HG03139 (cell line): ENCODE data around the gene GLOD5.
"Not testable (repeated sequence)": the region's sequence is repeated elsewhere in the genome, so short reads cannot be mapped to it uniquely, and the experiment has no call there.

Experiments
- ATAC-seq: cut with Tn5 transposase; IDR thresholded peaks from one replicate; pipeline ENCODE4 v1.9.1; 2021; ENCODE audit not compliant: unreplicated experiment

The GLOD5 gene

DNA sequence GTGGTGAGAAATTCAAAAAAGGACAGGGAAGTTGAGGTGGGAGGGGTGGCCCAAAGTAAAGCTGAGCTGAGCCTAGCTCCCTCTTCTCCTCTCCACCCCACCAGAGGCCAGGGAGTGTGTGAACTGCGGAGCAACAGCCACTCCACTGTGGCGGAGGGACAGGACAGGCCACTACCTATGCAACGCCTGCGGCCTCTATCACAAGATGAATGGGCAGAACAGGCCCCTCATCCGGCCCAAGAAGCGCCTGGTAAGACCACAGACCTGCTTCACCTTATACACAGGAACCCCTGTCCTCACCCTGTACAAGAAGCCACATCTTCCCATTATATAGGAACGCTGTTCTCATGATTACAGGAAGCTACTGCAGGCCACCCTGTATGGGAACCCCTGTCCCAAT is 30.7 kb downstream of the GLOD5 start:
- no peak for ATAC-seq

DNA sequence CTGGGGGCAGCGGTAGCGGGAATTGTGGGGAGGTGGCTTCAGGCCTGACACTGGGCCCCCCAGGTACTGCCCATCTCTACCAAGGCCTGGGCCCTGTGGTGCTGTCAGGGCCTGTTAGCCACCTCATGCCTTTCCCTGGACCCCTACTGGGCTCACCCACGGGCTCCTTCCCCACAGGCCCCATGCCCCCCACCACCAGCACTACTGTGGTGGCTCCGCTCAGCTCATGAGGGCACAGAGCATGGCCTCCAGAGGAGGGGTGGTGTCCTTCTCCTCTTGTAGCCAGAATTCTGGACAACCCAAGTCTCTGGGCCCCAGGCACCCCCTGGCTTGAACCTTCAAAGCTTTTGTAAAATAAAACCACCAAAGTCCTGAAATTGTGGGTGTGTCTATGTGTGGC is 32.4 kb downstream of the GLOD5 start:
- ATAC-seq, result no peak

- ATAC-seq, result no peak
Measured at GRCh38 chrX:48794340-48794910, 32.9 kb downstream of the GLOD5 start.

DNA sequence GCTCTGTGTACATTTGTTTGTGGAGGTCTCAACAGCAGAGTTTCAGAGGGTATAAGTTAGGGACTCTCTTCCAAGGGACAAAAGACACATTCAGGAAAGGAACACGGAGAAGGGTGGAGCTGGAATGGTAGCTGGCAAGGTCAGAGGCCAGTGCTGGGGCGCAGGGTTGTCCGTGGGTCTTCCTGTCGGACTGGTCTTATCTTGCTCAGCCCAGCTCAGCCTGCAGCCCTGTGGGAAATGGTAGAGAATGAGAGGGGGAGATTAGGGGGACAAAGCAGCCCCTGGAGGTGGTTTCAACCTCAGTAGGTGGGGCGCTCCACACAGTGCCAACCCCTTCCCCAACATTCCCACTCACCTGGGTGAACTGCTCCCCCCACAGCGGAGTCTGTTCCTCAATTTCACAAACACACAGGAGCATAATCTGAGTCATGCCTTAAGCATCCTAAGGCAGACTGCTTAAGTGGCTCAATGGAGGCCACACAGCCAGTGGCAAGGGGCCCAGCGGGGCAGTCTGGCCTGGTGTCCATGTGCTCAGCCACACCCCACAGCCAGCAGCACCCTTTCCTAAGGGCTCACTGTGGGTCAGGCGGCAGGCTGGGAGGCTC is 33.5 kb downstream of the GLOD5 start:
- no peak for ATAC-seq

DNA sequence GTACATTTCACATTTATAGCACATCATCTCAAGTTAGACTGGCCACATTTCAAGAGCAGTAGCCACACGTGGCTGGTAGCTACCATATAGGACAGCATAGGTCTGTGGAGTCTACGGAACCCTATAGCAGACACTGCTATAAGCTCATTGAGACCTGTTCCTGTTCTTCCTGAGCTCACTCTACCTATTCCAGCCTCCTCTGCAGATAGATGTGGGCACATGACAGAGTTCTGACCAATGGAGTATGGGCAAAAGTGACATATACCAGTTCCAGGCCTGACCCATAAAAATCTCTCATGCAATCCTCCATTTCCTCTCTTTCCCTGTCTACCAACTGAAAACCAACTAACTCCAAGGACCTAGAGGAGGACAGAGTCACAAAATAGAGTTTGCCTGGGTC is 36.8 kb downstream of the GLOD5 start:
- no peak for ATAC-seq

DNA sequence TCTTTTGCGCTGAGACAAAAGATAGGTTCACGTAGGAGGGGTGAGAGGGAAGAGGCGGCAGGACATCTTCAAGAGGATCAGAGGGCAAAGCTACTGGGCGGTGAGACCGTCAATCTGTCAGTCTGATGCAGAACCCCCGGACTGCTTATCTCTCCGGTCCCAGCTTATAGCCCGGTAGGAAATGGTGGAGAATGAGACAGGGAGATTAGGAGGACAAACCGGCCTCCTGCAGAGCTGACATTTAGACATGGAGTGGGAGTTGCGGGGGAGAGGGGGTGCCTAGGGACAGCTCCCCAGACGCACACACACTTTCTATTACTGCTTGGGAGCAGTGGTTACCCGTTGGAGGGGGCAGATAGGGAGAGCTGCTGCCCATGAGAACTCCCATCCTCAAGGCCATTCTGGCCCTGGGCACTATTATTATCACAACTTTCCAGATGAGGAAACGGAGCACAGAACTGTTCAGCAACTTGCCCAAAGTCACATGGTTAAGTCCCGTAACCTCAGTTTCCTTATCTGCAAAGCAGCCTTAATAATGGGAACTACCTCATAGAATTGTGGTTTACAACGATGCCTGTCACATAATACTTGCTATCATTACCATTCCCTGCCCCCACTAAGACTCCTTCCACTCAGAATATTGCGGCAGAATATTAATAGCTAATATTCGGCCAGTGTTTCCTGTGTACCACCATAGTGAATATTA is 39.2 kb downstream of the GLOD5 start:
- no peak for ATAC-seq

DNA sequence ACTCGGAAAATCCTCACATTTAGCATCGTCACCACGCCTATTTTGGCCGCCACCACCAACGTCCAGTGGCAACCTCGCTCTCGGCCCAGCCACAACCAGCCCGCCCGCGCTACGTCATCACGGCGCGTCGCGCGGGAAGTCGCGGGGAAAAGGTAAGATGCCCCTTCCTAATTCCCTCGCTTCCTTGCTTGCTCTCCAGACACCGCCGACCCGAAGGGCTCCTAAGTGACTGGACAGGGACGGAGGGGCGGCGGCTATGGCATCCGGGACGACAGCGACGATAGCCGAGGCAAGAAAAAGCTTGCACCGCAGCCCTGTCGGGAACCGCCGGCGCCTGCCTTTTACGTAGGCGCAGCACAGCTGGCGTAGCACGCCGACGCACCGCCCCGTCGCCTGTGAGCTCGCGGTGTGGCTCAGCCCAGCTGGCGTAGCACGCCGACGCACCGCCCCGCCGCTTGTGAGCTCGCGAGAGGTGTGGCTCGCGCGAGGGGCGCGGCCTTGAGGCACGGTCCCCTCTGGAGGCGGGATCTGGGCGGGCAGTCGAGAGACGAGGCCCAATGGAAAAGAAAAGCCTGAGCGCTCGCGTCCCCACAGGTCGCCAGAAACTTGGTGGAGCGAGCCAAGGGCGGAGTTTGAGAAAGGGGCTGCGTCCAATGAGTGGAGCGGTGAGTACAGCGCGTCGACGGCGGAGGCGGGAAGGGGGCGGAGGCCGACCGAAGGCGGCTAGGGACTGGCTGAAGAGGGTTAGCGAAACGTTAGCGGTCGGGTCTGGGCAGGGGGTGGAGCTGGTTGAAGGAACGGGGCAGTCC is 39.9 kb downstream of the GLOD5 start, which contains the start of gene HDAC6:
Gene HDAC6, plus strand, starts transcription at position 788 of the 809 bp plus-strand sequence. CDS start 626 bp downstream, outside the sequence.
- ATAC-seq, result peak; percentile 82

DNA sequence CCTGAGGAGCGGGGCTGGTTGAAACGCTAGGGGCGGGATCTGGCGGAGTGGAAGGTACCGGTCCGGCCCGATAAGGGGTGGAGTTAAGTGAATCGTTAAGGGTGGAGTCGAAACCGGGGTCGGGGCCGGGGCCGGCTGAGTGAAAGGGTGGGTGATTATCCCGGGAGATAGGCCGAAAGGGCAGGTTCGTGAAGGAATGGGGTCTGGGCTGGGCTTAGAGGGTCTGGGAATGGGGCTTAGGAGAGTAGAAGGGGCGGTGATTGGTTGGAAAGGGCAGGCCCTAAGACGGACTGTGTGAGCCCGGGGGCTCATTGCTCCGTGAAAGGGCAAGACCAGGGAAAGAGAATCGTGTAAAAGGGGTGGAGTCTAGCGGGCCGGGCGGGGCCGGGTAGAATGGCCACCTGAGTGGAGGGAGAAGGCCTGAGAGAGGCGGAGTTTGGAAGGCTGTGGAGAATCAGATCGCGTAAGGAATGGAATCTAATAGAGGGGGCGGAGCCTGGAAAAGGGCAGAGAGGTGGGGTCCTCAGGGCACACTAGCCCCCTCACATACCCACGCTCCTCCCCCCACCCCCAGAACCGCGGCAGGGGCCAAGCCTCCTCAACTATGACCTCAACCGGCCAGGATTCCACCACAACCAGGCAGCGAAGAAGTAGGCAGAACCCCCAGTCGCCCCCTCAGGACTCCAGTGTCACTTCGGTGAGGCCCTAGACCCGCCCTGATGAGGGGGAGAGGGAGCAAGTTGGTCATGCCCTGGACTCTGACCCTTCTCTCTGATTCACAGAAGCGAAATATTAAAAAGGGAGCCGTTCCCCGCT is 40.8 kb downstream of the GLOD5 start:
- peak; percentile 36 for ATAC-seq

GRCh38 chrX:48802905-48803200 is 41.3 kb downstream of the GLOD5 start:
- ATAC-seq, result no peak

- no peak for ATAC-seq
Measured at GRCh38 chrX:48806081-48806480, 44.5 kb downstream of the GLOD5 start.

- ATAC-seq, result no peak
Measured at GRCh38 chrX:48813644-48814043, 52.1 kb downstream of the GLOD5 start.

DNA sequence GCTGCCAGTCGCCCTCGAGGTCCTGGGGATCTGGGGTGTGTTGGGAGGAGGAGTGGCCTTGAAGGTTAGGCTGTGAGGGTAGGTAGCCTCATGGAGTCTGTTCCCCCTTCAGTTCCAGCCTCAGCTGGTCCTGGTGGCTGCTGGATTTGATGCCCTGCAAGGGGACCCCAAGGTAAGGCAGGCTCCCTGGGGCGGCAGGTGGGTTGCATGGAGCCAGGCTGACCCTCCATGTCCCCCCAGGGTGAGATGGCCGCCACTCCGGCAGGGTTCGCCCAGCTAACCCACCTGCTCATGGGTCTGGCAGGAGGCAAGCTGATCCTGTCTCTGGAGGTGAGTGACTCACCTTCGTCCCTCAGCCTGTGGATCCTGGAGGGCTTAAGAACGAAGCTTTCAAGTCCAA is 53.2 kb downstream of the GLOD5 start:
- no peak for ATAC-seq

GRCh38 chrX:48815266-48815665 is 53.7 kb downstream of the GLOD5 start:
- no peak for ATAC-seq

GRCh38 chrX:48816014-48816810 is 54.7 kb downstream of the GLOD5 start:
- no peak for ATAC-seq

- ATAC-seq, result no peak
Measured at GRCh38 chrX:48818098-48818497, 56.6 kb downstream of the GLOD5 start.

DNA sequence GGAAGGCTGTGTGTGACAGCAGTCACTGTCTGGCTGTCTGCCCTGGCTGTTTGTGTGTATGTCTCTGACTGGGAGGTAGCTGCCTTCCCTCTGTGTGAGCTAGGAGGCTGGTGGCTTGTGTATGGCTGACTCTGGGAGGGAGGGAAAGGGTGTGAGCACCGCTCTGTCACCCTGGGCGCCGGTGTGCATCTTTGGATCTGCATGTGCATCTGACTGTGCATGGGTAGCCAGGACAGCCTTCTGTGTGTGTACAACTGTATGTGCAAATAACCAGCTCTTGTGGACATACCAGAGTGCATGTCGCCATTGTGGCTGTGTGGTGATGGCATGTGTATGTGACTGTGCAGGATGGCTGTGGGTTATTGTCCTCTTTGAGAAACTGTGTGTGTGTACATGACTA is 57.3 kb downstream of the GLOD5 start:
- ATAC-seq, result no peak

DNA sequence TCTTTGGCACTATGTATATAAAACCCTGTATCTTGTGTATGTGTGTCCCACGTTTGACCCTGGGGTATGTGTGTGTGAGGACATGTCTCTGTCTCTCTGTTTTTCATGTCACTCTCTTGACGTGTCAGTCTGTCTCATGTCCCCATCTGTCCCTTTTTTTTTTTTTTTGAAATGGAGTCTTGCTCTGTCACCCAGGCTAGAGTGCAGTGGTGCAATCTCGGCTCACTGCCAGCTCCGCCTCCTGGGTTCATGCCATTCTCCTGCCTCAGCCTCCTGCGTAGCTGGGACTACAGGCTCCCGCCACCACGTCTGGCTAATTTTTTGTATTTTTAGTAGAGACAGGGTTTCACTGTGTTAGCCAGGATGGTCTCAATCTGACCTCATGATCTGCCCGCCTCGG is 57.8 kb downstream of the GLOD5 start:
- not testable (repeated sequence) for ATAC-seq

DNA sequence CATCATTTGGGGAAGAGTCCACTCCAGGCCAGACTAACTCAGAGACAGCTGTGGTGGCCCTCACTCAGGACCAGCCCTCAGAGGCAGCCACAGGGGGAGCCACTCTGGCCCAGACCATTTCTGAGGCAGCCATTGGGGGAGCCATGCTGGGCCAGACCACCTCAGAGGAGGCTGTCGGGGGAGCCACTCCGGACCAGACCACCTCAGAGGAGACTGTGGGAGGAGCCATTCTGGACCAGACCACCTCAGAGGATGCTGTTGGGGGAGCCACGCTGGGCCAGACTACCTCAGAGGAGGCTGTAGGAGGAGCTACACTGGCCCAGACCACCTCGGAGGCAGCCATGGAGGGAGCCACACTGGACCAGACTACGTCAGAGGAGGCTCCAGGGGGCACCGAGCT is 61.5 kb downstream of the GLOD5 start:
- ATAC-seq, result no peak
